Right atrium auricular region (tissue), 2 donors: ENCODE data around the gene GNPDA2. TPM values are rescaled to one million over a fixed set of nuclear protein-coding genes. Genes with fewer than 3 reads are reported as not detected.

Experiments
- DNase-seq: peaks from one replicate; pipeline ENCODE4 v3.0.0-alpha.2; 2019; ENCODE audit warnings: low spot score
- H3K27ac ChIP-seq, 2 donors: fragments of 200-600 bp; sonication (generic); 1 replicate in 1 of 2; 2 replicates in 1 of 2; pipeline ENCODE4 v1.5.1; 2016 to 2019
- H3K27me3 ChIP-seq, 2 donors: fragments of 200-600 bp; sonication (generic); one replicate each; pipeline versions ENCODE4 v1.5.1 to v1.6.0; 2017 to 2019
- H3K36me3 ChIP-seq: fragments of 200-600 bp; sonication (generic); one replicate; pipeline ENCODE4 v1.5.1; 2016
- H3K4me1 ChIP-seq, 2 donors: fragments of 200-600 bp; sonication (generic); one replicate each; pipeline versions ENCODE4 v1.5.1 to v1.6.0; 2017 to 2019
- H3K4me3 ChIP-seq, 2 donors: fragments of 200-600 bp; sonication (generic); 1 replicate in 1 of 2; 2 replicates in 1 of 2; pipeline ENCODE4 v1.5.1; 2017 to 2019; ENCODE audit warnings: mild to moderate bottlenecking in 1 of 2, moderate library complexity in 1 of 2
- H3K9me3 ChIP-seq, 2 donors: fragments of 200-600 bp; sonication (generic); one replicate each; pipeline ENCODE4 v1.5.1; 2019
- CTCF ChIP-seq, 2 donors: fragments of 200-600 bp; sonication (generic); IDR thresholded peaks; one replicate each; pipeline ENCODE4 v1.5.1; 2019; ENCODE audit warnings: antibody characterized with exemption in 2 of 2
- total RNA-seq, 2 donors: library from RNA; depleted of rRNA; stranded (reverse); fragments of >200 nt; gene quantifications; one replicate each; pipeline ENCODE4 v1.1.0, GENCODE V29; 2016

The GNPDA2 gene
- total RNA-seq, 2 donors from 2014 or later = 11.6 to 13.8 TPM

GRCh38 chr4:44678094-44679041, 48.0 kb downstream of the GNPDA2 start, which contains the start of gene GUF1:
TSS of gene GUF1 (plus strand) at chr4:44678420. CDS start at chr4:44678623, 203 bp downstream.
- Histone ChIP-seq H3K27ac (peak within 1 kb of the TSS; percentile 90 to 92), H3K27me3 (no peaks in the 10 kb centered on the region), H3K4me1 (peaks cover 0 to 24% of the 10 kb centered on the region in 2 donors), H3K9me3 (no peaks in the 10 kb centered on the region), H3K36me3 (peaks cover 12% of the 10 kb centered on the region), H3K4me3 (peak within 1 kb of the TSS; percentile 69 to 85)
- TF ChIP-seq CTCF (IDR thresholded peaks at IDR 0.05) = no peak
- DNase-seq = peak; percentile 92

GRCh38 chr4:44675366-44675765, 51.0 kb downstream of the GNPDA2 start:
- Histone ChIP-seq H3K4me3 (no peak overlapping the region), H3K27me3 (no peaks in the 10 kb centered on the region), H3K27ac (no peak overlapping the region), H3K9me3 (no peaks in the 10 kb centered on the region), H3K4me1 (peaks cover 0 to 22% of the 10 kb centered on the region in 2 donors), H3K36me3 (no peaks in the 10 kb centered on the region)
- no peak for TF ChIP-seq CTCF (IDR thresholded peaks at IDR 0.05)
- DNase-seq = no peak

- Histone ChIP-seq H3K36me3 (no peaks in the 10 kb centered on the region), H3K27me3 (no peaks in the 10 kb centered on the region), H3K9me3 (no peaks in the 10 kb centered on the region), H3K4me3 (no peak overlapping the region), H3K27ac (no peak overlapping the region), H3K4me1 (peaks cover 0 to 13% of the 10 kb centered on the region in 2 donors)
- no peak for DNase-seq
- no peak for TF ChIP-seq CTCF (IDR thresholded peaks at IDR 0.05)
These were observed 51.9 kb downstream of the GNPDA2 start for GRCh38 chr4:44674471-44674870.

- Histone ChIP-seq H3K36me3 (no peaks in the 10 kb centered on the region), H3K9me3 (no peaks in the 10 kb centered on the region), H3K4me3 (no peak overlapping the region), H3K27me3 (no peaks in the 10 kb centered on the region), H3K4me1 (no peaks in the 10 kb centered on the region), H3K27ac (no peak overlapping the region)
- no peak for DNase-seq
- no peak for TF ChIP-seq CTCF (IDR thresholded peaks at IDR 0.05)
These were observed 54.7 kb downstream of the GNPDA2 start for GRCh38 chr4:44671636-44672035.

- DNase-seq = no peak
- Histone ChIP-seq H3K9me3 (no peaks in the 10 kb centered on the region), H3K27ac (peak overlapping the region in 1 of 2 donors; percentile 56), H3K36me3 (no peaks in the 10 kb centered on the region), H3K27me3 (no peaks in the 10 kb centered on the region), H3K4me3 (no peak overlapping the region), H3K4me1 (no peaks in the 10 kb centered on the region)
- TF ChIP-seq CTCF (IDR thresholded peaks at IDR 0.05) = no peak
These were observed 55.7 kb downstream of the GNPDA2 start for GRCh38 chr4:44670506-44671199.
